ENCODE data around the gene TTC29.

GRCh38 chr4:146835096-146835495 lies 110.6 kb downstream of the TTC29 start:
- TF ChIP-seq CTCF (IDR thresholded peaks at IDR 0.05; ENCODE audit: insufficient read depth, low read depth, low read length) = no peak
- no peak for TF ChIP-seq EZH2 (IDR thresholded peaks at IDR 0.05; ENCODE audit: insufficient read depth, low read length)
